Measurements from ENCODE around the gene SIX5.
A peak's percentile ranks its signal among the peaks of the same experiment; 100 is the strongest.
"Not testable (repeated sequence)": the region's sequence is repeated elsewhere in the genome, so short reads cannot be mapped to it uniquely, and the experiment has no call there.

The SIX5 gene

GRCh38 chr19:45768984-45769782 lies at the start of gene SIX5:
Gene SIX5 (minus strand): TSS chr19:45769252. CDS start chr19:45768844, 408 bp downstream.
- DNase-seq (ENCODE audit: low read depth): peak; percentile 87

- no peak for DNase-seq (ENCODE audit: low read depth)
These were observed 48.8 kb upstream of the SIX5 start for GRCh38 chr19:45817725-45818301.

GRCh38 chr19:45817010-45817724 lies 48.1 kb upstream of the SIX5 start:
- peak; percentile 84 for DNase-seq (ENCODE audit: low read depth)

- no peak for DNase-seq (ENCODE audit: low read depth)
These were observed 47.4 kb upstream of the SIX5 start for GRCh38 chr19:45816236-45817009.

GRCh38 chr19:45815481-45816216 lies 46.6 kb upstream of the SIX5 start:
- no peak for DNase-seq (ENCODE audit: low read depth)

GRCh38 chr19:45814851-45815480 lies 45.9 kb upstream of the SIX5 start, which contains the start of gene RSPH6A:
Gene RSPH6A (minus strand): TSS chr19:45815308. CDS start chr19:45815176, 132 bp downstream.
- no peak for DNase-seq (ENCODE audit: low read depth)

GRCh38 chr19:45814166-45814780 lies 45.2 kb upstream of the SIX5 start:
- no peak for DNase-seq (ENCODE audit: low read depth)

- no peak for DNase-seq (ENCODE audit: low read depth)
These were observed 43.2 kb upstream of the SIX5 start for GRCh38 chr19:45812297-45812696.

- no peak for DNase-seq (ENCODE audit: low read depth)
These were observed 40.6 kb upstream of the SIX5 start for GRCh38 chr19:45809643-45810159.

GRCh38 chr19:45805719-45806118 lies 36.7 kb upstream of the SIX5 start:
- no peak for DNase-seq (ENCODE audit: low read depth)

- no peak for DNase-seq (ENCODE audit: low read depth)
These were observed 35.8 kb upstream of the SIX5 start for GRCh38 chr19:45804959-45805230.

GRCh38 chr19:45804140-45804958 lies 35.3 kb upstream of the SIX5 start:
- no peak for DNase-seq (ENCODE audit: low read depth)

- no peak for DNase-seq (ENCODE audit: low read depth)
These were observed 32.6 kb upstream of the SIX5 start for GRCh38 chr19:45801603-45802175.

GRCh38 chr19:45800070-45800553 lies 31.1 kb upstream of the SIX5 start:
- DNase-seq (ENCODE audit: low read depth): no peak

GRCh38 chr19:45799541-45799940 lies 30.5 kb upstream of the SIX5 start:
- not testable (repeated sequence) for DNase-seq (ENCODE audit: low read depth)

GRCh38 chr19:45798995-45799517 lies 30.0 kb upstream of the SIX5 start:
- DNase-seq (ENCODE audit: low read depth): no peak

GRCh38 chr19:45794627-45795026 lies 25.6 kb upstream of the SIX5 start:
- DNase-seq (ENCODE audit: low read depth): no peak

GRCh38 chr19:45793876-45794275 lies 24.8 kb upstream of the SIX5 start:
- DNase-seq (ENCODE audit: low read depth): no peak

- no peak for DNase-seq (ENCODE audit: low read depth)
These were observed 24.1 kb upstream of the SIX5 start for GRCh38 chr19:45793178-45793564.
